Astrocyte of the spinal cord (primary cell): ENCODE results near the gene CDK14.

Source experiments
- DNase-seq: peaks from one replicate; pipeline ENCODE4 v3.0.0; 2011; ENCODE audit warnings: low read depth, low spot score
- H3K4me3 ChIP-seq: 2 replicates; pipeline ENCODE4 v1.5.1; 2011; ENCODE audit warnings: low read depth, mild to moderate bottlenecking, low read length, moderate library complexity
- CTCF ChIP-seq: IDR thresholded peaks from 2 replicates; pipeline ENCODE4 v1.5.1; 2012; ENCODE audit warnings: low read depth, mild to moderate bottlenecking, low read length, inconsistent platforms
- in situ Hi-C: cut with HindIII; loops from 2 replicates; pipeline ENCODE4 v1.10.0; 2017; ENCODE audit warnings: low sequenced_read_pairs

Gene CDK14

DNA sequence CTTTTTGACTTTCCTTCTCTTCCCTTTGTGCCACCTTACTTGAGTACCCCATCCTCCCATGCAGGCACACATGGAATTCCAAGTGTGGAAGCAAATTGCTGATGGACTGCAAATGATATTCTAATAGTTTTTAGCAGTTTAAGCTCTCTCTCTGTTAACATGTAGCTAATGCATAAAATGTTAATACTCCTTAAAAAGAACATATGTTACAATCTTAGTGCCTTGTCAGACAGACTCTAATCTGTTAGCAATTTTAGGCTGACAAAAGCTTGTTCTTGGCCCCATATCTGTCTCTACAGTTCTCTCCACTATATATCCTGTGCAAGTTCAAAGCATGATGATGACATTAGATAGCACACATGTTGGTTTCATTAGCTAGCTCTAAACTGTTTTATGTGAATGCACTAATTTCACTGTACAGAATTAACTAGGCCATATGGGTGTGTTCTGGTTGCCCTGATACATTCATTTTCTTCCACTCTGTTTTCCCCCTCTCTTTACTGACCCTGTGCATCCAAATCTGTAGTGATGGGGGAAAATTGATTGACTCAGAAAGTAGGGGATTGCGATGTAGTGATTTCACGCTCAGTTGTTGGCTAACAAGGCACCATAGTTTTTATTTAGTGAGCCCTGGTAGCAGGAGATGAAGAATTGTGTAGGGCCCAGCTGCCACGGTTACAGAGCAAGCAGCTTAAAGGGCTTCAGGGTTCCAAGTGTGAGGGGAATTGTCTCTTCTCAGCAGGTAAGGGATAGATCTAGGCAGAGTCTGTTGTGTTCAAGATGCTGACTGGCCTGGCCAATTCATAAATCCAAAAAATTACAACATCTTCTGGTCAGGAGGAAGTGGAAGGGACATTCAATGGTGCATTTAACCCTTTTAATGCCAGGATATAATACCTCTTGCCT lies 553.5 kb downstream of the CDK14 start:
- in situ Hi-C loops: no loop called here
- no peak for DNase-seq
- H3K4me3 ChIP-seq: no peak overlapping the region
- no peak for TF ChIP-seq CTCF

GRCh38 chr7:91151916-91152315 lies 555.8 kb downstream of the CDK14 start:
- H3K4me3 ChIP-seq: no peak overlapping the region
- in situ Hi-C loops: no loop called here

DNA sequence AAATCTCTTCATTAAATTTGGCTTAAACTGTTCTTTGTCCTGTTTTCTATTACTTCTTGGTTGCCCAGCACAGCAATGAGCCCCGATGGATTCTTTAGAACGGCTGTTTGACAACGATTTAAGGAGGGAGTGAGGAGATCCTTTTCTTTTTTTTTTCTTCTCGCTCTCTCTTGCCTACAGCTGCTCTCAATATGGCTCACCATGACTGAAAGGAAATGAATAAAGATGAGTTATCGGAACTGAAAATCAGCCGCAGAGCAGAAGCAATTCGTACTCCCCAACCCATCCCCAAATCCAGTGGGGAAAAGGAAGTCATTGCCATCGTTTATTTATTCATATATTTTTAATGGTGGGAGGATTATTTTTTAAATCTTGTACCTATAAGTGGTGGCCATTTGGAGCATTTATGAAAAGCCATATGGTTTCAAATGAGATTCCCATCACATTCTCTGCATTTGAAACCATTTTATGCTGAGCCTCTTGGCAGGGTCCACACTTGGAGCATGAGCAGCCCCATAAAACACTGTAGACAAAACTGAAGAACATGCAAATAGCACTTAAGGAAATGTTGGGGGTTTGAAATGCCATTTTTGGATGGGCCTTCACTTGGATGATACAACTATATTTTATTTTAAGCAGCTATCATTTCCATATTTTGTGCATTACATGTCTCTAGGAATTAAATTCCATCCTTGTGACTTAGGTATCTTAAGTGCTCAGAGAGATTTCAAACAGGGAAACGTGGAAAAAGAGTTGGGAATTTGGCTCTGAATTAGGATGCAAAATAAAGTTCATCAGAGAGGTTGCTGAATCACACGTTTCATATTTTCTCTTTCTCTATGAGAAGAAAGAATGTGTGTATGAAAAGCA lies 560.4 kb downstream of the CDK14 start:
- no peak for DNase-seq
- in situ Hi-C loops: no loop called here
- no peak for TF ChIP-seq CTCF
- H3K4me3 ChIP-seq: no peak overlapping the region

More at GRCh38 chr7:91151916-91152315, 555.8 kb downstream of the CDK14 start:
- TF ChIP-seq CTCF: no peak
- peak; percentile 25 for DNase-seq

DNA sequence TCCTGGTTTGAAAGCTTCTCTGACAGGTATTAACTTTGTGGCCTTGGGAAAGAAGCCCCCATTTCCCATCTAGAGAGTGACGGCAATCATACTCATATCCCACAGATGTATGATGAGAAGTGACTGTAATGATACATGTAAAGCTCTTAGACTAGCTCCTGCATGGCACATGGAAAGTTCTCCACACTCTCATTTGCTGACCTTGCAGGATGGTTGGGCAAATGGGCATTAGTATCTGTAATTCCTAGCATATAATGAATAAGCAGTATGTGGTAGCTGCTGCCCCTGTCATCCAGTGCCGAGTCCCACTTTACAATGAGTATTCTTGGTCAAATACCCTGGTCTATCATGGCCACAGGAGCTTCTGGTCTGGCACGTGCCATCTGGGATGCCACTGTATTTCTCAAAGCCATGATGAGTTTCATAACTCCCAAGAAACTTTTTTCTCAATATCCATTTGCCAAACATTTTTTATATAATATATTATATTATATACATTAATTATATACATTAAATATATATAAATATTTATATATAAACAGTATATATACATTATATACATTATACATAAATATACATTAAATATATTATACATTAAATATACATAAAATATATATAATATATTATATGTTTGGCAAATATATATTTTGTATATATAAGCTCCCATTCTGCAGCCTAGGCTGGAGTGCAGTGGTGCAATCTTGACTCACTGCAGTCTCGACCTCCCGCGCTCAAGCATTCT lies 561.6 kb downstream of the CDK14 start:
- in situ Hi-C loops: no loop called here
- no peak overlapping the region for H3K4me3 ChIP-seq
- DNase-seq: no peak
- no peak for TF ChIP-seq CTCF

GRCh38 chr7:91162436-91162835 lies 566.3 kb downstream of the CDK14 start:
- in situ Hi-C loops: no loop called here
- no peak for DNase-seq
- H3K4me3 ChIP-seq: no peak overlapping the region
- TF ChIP-seq CTCF: no peak

DNA sequence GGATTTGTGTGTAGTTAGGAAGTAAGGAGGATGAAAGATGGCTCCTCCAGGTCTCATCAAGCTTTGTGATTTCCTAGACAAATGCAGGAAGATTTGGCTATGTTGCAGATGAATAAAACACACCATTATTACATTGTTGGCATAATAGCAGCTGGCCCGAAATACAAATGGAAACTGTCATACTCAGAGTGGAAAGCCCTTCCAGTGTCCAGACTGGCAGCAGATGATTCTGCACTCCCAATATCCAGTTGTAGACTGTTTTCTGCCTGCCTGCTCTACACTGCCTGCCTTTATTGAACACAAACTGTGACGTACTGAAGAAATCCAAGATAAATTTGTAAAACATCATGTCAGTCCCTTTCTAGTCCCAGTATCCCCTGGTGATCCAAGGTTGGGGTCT lies 568.4 kb downstream of the CDK14 start:
- TF ChIP-seq CTCF: no peak
- no peak for DNase-seq
- in situ Hi-C loops: no loop called here
- no peak overlapping the region for H3K4me3 ChIP-seq
